HEK293 (cell line): ENCODE measurements around the gene FRMD8.

Experiments used
- CTCF ChIA-PET: fragments of 350-600 bp; formaldehyde crosslinking; extraction: SDS; loops from one replicate; lab custom pipeline; 2021; ENCODE audit warnings: antibody characterized with exemption; lab: Yijun Ruan, JAX
- POLR2A ChIA-PET: fragments of 300-600 bp; formaldehyde crosslinking; extraction: SDS; loops from one replicate; lab custom pipeline; 2020; ENCODE audit warnings: antibody characterized with exemption, inconsistent platforms; lab: Yijun Ruan, JAX
- H3K27ac ChIP-seq: fragments of 200-500 bp; sonication (Bioruptor generic); 2 replicates; pipeline ENCODE4 v1.5.1; 2014; ENCODE audit warnings: low read depth, low read length, control low read depth, inconsistent platforms; ENCODE audit errors: extremely low read depth
- H3K36me3 ChIP-seq, 2 experiments: fragments of 200-500 bp in 1 of 2; sonication (Bioruptor generic) in 1 of 2; 1 replicate in 1 of 2; 2 replicates in 1 of 2; pipeline ENCODE4 v1.5.1; 2014 to 2017; ENCODE audit warnings: inconsistent platforms in 2 of 2, low read length in 2 of 2; ENCODE audit not compliant: control insufficient read depth in 2 of 2, insufficient read depth in 1 of 2
- H3K4me1 ChIP-seq: fragments of 200-500 bp; sonication (Bioruptor generic); 2 replicates; pipeline ENCODE4 v1.5.1; 2014; ENCODE audit warnings: mild to moderate bottlenecking, low read length, inconsistent platforms; ENCODE audit not compliant: control insufficient read depth, insufficient read depth
- H3K4me3 ChIP-seq: 2 replicates; pipeline ENCODE4 v1.5.1; 2011; ENCODE audit warnings: low read depth, mild to moderate bottlenecking, control low read depth, low read length, moderate library complexity
- H3K9me3 ChIP-seq: fragments of 200-500 bp; sonication (Bioruptor generic); 2 replicates; pipeline ENCODE4 v1.5.1; 2014; ENCODE audit warnings: low read depth, low read length, inconsistent platforms; ENCODE audit not compliant: control insufficient read depth, insufficient read depth
- GLIS1 ChIP-seq: fragments of 450-650 bp; formaldehyde crosslinking; IDR thresholded peaks from 2 replicates; pipeline ENCODE4 v1.5.1; 2016; ENCODE audit warnings: missing biosample characterization, missing genetic modification characterization
- KLF1 ChIP-seq: fragments of 450-650 bp; formaldehyde crosslinking; IDR thresholded peaks from 2 replicates; pipeline ENCODE4 v1.5.1; 2016; ENCODE audit warnings: missing biosample characterization, missing genetic modification characterization
- SALL2 ChIP-seq: fragments of 450-650 bp; formaldehyde crosslinking; IDR thresholded peaks from 2 replicates; pipeline ENCODE4 v1.5.0; 2017; ENCODE audit warnings: missing biosample characterization, mild to moderate bottlenecking, missing genetic modification characterization, borderline replicate concordance
- ZNF121 ChIP-seq: fragments of 450-650 bp; formaldehyde crosslinking; IDR thresholded peaks from 2 replicates; pipeline ENCODE4 v1.5.1; 2016; ENCODE audit warnings: missing biosample characterization, missing genetic modification characterization
- ZNF239 ChIP-seq: fragments of 450-650 bp; formaldehyde crosslinking; IDR thresholded peaks from 2 replicates; pipeline ENCODE4 v1.5.1; 2016; ENCODE audit warnings: missing biosample characterization, missing genetic modification characterization
- ZNF311 ChIP-seq: fragments of 450-650 bp; formaldehyde crosslinking; IDR thresholded peaks from 2 replicates; pipeline ENCODE4 v1.5.1; 2017; ENCODE audit warnings: missing biosample characterization, missing genetic modification characterization, borderline replicate concordance
- ZNF600 ChIP-seq: fragments of 450-650 bp; formaldehyde crosslinking; IDR thresholded peaks from 2 replicates; pipeline ENCODE4 v1.5.1; 2016; ENCODE audit warnings: missing biosample characterization, missing genetic modification characterization
- TF ChIP-seq, protein P1 (sequence below): fragments of 450-650 bp; formaldehyde crosslinking; IDR thresholded peaks from 2 replicates; pipeline ENCODE4 v1.5.1; 2016; ENCODE audit warnings: missing biosample characterization, missing genetic modification characterization
- TF ChIP-seq, protein P2 (sequence below): fragments of 450-650 bp; formaldehyde crosslinking; IDR thresholded peaks from 2 replicates; pipeline ENCODE4 v1.5.1; 2016; ENCODE audit warnings: missing biosample characterization, missing genetic modification characterization
- TF ChIP-seq, protein P3 (sequence below): fragments of 450-650 bp; formaldehyde crosslinking; IDR thresholded peaks from 2 replicates; pipeline ENCODE4 v1.5.1; 2016; ENCODE audit warnings: missing biosample characterization, missing genetic modification characterization

FRMD8 gene

DNA sequence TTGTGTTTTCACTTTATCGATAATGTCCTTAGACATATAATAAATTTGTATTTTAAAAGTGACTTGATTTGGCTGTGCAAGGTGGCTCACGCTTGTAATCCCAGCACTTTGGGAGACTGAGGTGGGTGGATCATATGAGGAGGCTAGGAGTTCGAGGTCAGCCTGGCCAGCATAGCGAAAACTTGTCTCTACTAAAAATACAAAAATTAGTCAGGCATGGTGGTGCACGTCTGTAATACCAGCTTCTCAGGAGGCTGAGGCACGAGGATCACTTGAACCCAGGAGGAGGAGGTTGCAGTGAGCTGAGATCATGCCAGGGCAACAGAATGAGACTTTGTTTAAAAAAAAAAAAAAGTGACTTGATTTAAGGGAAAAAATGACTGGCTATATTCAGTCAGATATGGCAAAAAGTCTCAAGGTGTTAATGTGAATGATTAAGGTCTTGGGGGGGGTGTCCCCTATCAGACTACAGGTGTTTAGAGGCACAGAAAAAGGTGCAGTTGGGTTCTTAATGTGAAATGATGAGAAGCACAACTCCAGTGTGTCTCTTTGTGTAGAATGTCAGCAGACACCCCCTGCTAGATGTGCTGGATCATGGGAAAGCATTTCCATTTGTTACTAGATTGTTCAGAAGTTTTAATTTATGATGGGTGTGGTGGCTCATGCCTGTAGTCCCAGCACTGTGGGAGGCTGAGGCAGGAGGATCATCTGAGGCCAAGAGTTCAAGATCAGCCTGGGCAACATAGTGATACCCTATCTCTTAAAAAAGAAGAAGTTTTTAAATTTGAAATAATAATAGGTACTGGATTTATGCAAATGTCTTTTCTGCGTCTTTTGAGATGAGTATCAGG is 53.1 kb downstream of the FRMD8 start:
- H3K4me1 ChIP-seq = no peaks in the 10 kb centered on the region
- no peak overlapping the region for H3K27ac ChIP-seq
- H3K36me3 ChIP-seq = peaks cover 0 to 43% of the 10 kb centered on the region in 2 experiments; a peak in 1 of 3 replicates
- TF ChIP-seq, protein P1, sequence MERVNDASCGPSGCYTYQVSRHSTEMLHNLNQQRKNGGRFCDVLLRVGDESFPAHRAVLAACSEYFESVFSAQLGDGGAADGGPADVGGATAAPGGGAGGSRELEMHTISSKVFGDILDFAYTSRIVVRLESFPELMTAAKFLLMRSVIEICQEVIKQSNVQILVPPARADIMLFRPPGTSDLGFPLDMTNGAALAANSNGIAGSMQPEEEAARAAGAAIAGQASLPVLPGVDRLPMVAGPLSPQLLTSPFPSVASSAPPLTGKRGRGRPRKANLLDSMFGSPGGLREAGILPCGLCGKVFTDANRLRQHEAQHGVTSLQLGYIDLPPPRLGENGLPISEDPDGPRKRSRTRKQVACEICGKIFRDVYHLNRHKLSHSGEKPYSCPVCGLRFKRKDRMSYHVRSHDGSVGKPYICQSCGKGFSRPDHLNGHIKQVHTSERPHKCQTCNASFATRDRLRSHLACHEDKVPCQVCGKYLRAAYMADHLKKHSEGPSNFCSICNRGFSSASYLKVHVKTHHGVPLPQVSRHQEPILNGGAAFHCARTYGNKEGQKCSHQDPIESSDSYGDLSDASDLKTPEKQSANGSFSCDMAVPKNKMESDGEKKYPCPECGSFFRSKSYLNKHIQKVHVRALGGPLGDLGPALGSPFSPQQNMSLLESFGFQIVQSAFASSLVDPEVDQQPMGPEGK = 0 out of 2 replicates have a peak, but pooled peaks have one; percentile 10
- TF ChIP-seq KLF1 (tag by site-specific recombination) (0 out of 2 replicates have a peak, but pooled peaks have one; percentile 11), ZNF311 (tag by site-specific recombination) (no peak), ZNF600 (0 out of 2 replicates have a peak, but pooled peaks have one; percentile 13), GLIS1 (peak; percentile 55), SALL2 (tag by site-specific recombination) (no peak)
- TF ChIP-seq, protein P2, sequence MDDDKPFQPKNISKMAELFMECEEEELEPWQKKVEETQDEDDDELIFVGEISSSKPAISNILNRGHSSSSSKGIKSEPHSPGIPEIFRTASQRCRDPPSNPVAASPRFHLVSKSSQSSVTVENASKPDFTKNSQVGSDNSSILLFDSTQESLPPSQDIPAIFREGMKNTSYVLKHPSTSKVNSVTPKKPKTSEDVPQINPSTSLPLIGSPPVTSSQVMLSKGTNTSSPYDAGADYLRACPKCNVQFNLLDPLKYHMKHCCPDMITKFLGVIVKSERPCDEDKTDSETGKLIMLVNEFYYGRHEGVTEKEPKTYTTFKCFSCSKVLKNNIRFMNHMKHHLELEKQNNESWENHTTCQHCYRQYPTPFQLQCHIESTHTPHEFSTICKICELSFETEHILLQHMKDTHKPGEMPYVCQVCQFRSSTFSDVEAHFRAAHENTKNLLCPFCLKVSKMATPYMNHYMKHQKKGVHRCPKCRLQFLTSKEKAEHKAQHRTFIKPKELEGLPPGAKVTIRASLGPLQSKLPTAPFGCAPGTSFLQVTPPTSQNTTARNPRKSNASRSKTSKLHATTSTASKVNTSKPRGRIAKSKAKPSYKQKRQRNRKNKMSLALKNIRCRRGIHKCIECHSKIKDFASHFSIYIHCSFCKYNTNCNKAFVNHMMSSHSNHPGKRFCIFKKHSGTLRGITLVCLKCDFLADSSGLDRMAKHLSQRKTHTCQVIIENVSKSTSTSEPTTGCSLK = no peak
- ChIA-PET POLR2A (interaction anchor here (0.6 to 1.9 kb wide), 7 partner anchors 16 to 579 kb away, joined by 3 to 8 read pairs (median 3); partner anchors contain the start of gene NEAT1), CTCF (interaction anchor here (0.6 kb wide), 1 partner anchor 32 kb away, joined by 4 read pairs; no protein-coding TSS in a partner anchor)
- H3K4me3 ChIP-seq = no peak overlapping the region
- no peaks in the 10 kb centered on the region for H3K9me3 ChIP-seq

DNA sequence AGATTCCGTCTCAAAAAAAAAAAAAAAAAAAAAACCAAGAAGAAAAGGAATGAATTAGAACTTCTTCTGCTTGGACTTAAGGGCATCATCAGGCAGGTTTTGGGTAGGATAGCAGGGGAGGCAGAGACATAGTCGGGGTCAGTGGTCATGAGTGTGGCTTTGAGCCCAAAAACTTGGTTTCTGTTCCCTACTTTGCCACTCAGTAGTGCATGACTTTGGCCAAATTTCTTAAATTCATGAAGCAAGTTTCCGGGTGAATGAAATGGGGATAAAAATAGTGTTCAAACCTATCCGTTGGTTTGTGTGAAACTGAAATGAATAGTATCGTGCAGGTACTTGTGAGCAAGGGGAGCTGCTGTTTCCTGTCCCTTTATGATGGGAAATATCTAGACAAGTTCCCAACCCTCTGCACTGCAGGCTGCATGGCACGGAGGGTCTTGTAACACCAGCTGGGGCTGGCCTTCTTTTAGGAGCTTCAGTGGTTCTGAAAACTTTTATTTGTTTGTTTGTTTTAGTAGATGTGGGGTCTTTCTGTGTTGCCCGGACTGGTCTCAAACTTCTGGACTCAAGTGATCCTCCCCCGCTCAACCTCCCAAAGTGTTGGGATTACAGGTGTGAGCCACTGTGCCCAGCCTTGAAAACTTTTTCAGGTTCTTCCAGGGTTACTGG is 54.5 kb downstream of the FRMD8 start:
- POLR2A ChIA-PET = interaction anchor here (0.6 to 2.6 kb wide), 9 partner anchors 11 to 107 kb away, joined by 3 to 12 read pairs (median 5); partner anchors contain the start of genes DPF2, MALAT1 and NEAT1
- Histone ChIP-seq H3K9me3 (no peaks in the 10 kb centered on the region), H3K36me3 (peaks cover 0 to 29% of the 10 kb centered on the region in 2 experiments; a peak in 1 of 3 replicates), H3K4me1 (no peaks in the 10 kb centered on the region), H3K27ac (no peak overlapping the region), H3K4me3 (no peak overlapping the region)
- CTCF ChIA-PET = interaction anchor here (1.1 to 1.5 kb wide), 2 partner anchors 8 to 21 kb away, joined by 3 to 6 read pairs; no protein-coding TSS in a partner anchor
- TF ChIP-seq ZNF600 (peak; percentile 46; the same call in 1 of the 2 replicates), ZNF239 (tag by site-specific recombination) (no peak), ZNF121 (tag by site-specific recombination) (peak; percentile 63; the same call in 1 of the 2 replicates)
- TF ChIP-seq, protein P3, sequence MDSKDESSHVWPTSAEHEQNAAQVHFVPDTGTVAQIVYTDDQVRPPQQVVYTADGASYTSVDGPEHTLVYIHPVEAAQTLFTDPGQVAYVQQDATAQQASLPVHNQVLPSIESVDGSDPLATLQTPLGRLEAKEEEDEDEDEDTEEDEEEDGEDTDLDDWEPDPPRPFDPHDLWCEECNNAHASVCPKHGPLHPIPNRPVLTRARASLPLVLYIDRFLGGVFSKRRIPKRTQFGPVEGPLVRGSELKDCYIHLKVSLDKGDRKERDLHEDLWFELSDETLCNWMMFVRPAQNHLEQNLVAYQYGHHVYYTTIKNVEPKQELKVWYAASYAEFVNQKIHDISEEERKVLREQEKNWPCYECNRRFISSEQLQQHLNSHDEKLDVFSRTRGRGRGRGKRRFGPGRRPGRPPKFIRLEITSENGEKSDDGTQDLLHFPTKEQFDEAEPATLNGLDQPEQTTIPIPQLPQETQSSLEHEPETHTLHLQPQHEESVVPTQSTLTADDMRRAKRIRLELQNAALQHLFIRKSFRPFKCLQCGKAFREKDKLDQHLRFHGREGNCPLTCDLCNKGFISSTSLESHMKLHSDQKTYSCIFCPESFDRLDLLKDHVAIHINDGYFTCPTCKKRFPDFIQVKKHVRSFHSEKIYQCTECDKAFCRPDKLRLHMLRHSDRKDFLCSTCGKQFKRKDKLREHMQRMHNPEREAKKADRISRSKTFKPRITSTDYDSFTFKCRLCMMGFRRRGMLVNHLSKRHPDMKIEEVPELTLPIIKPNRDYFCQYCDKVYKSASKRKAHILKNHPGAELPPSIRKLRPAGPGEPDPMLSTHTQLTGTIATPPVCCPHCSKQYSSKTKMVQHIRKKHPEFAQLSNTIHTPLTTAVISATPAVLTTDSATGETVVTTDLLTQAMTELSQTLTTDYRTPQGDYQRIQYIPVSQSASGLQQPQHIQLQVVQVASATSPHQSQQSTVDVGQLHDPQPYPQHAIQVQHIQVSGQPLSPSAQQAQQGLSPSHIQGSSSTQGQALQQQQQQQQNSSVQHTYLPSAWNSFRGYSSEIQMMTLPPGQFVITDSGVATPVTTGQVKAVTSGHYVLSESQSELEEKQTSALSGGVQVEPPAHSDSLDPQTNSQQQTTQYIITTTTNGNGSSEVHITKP (tag by site-specific recombination) = peak; percentile 34; the same call in 1 of the 2 replicates
